Activated naive CD8-positive, alpha-beta T cell (primary cell): Measurements from ENCODE around the gene CARD19.
"Not testable (repeated sequence)": the region's sequence is repeated elsewhere in the genome, so short reads cannot be mapped to it uniquely, and the experiment has no call there.

Experiments
- H3K27ac Mint-ChIP-seq: one replicate; pipeline ENCODE4 v1.8.0; 2021; ENCODE audit warnings: mixed read lengths
- H3K27me3 Mint-ChIP-seq: one replicate; pipeline ENCODE4 v1.8.0; 2021; ENCODE audit warnings: mixed read lengths
- H3K36me3 Mint-ChIP-seq: one replicate; pipeline ENCODE4 v1.8.0; 2021; ENCODE audit warnings: mixed read lengths
- H3K4me1 Mint-ChIP-seq: one replicate; pipeline ENCODE4 v1.8.0; 2021; ENCODE audit warnings: low read depth, mixed read lengths
- H3K4me3 Mint-ChIP-seq: one replicate; pipeline ENCODE4 v1.8.0; 2021; ENCODE audit warnings: mild to moderate bottlenecking, mixed read lengths
- H3K9me3 Mint-ChIP-seq: one replicate; pipeline ENCODE4 v1.8.0; 2021; ENCODE audit warnings: low read depth, mixed read lengths

The CARD19 gene

DNA sequence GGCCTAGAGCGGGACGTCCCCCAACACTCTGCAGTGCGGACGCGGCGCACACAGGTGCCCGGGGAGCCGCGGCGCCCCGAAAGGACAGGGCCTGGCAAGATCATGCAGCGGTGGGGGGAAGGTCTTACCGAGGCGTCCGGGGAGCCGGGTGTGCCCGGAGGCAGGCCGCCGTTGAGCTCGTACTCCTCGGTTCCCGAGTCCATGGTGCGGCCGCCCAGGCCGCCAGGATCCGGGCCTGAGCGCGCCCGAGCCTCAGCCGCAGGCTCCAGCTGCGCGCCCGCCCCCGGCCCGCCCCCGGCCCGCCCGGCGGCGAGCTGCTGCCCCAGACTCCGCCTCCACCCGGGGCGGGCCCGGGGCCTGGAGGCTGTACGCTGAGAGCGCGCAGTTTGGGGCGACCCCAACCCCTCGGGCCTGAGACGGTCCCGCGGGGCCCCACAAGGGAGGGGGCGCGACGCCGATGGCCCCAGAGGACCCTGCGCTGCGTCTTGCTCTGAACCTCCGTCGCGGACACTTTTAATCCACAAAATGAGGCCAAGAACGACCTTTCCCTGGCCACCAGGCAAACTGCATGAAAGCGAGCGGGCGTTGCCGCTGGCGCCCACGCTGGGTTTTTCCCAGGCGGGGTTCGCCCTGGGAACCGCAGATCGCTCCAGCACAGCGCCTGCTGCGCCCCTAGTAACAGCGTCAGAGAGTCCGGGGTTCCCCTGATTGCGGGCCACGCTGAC lies 38.2 kb downstream of the CARD19 start, which contains the start of gene NINJ1:
TSS of gene NINJ1 (minus strand) at position 237 of the 725 bp plus-strand sequence. CDS start at position 203, 34 bp downstream.
- peaks cover 56% of the 10 kb centered on the region for H3K4me1 Mint-ChIP-seq

GRCh38 chr9:93134740-93135444 lies 38.9 kb downstream of the CARD19 start:
- Mint-ChIP-seq H3K27ac (peak overlapping the region; percentile 91), H3K9me3 (no peaks in the 10 kb centered on the region), H3K4me3 (peak overlapping the region; percentile 88), H3K36me3 (no peaks in the 10 kb centered on the region), H3K27me3 (no peaks in the 10 kb centered on the region), H3K4me1 (peaks cover 56% of the 10 kb centered on the region)

More for the DNA sequence above, 38.2 kb downstream of the CARD19 start, which contains the start of gene NINJ1:
- H3K9me3 Mint-ChIP-seq, result no peaks in the 10 kb centered on the region
- H3K27ac Mint-ChIP-seq, result peak within 1 kb of the TSS; percentile 92
- H3K27me3 Mint-ChIP-seq, result no peaks in the 10 kb centered on the region
- H3K4me3 Mint-ChIP-seq, result peak within 1 kb of the TSS; percentile 92
- no peaks in the 10 kb centered on the region for H3K36me3 Mint-ChIP-seq

DNA sequence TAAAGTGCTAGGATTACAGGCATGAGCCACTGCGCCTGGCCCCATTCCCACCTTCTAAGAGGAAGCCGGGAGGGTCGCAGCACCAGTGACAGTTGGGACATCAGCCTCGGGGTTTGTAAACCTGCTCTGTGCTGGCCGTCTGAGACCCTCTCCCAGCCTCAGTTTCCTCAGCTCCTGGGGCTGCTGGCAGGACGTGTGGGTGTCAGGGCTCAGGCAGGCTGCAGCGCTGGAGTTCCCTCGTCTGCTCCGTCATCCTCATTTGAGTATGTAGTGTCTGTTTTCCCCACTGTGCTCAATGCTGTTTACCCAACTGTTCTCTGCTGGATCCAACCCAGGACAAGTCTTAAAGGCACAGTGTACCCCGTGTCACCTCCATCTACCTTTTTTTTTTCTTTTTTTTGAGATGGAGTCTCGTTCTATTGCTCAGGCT lies 40.0 kb downstream of the CARD19 start:
- Mint-ChIP-seq H3K9me3 (no peaks in the 10 kb centered on the region), H3K4me1 (peaks cover 58% of the 10 kb centered on the region), H3K36me3 (no peaks in the 10 kb centered on the region), H3K4me3 (no peak overlapping the region), H3K27ac (no peak overlapping the region), H3K27me3 (no peaks in the 10 kb centered on the region)

- H3K27me3 Mint-ChIP-seq, result no peaks in the 10 kb centered on the region
- no peak overlapping the region for H3K27ac Mint-ChIP-seq
- H3K4me1 Mint-ChIP-seq, result peaks cover 51% of the 10 kb centered on the region
- H3K9me3 Mint-ChIP-seq, result no peaks in the 10 kb centered on the region
- no peaks in the 10 kb centered on the region for H3K36me3 Mint-ChIP-seq
- no peak overlapping the region for H3K4me3 Mint-ChIP-seq
Observed at GRCh38 chr9:93137362-93137761, 41.3 kb downstream of the CARD19 start.

DNA sequence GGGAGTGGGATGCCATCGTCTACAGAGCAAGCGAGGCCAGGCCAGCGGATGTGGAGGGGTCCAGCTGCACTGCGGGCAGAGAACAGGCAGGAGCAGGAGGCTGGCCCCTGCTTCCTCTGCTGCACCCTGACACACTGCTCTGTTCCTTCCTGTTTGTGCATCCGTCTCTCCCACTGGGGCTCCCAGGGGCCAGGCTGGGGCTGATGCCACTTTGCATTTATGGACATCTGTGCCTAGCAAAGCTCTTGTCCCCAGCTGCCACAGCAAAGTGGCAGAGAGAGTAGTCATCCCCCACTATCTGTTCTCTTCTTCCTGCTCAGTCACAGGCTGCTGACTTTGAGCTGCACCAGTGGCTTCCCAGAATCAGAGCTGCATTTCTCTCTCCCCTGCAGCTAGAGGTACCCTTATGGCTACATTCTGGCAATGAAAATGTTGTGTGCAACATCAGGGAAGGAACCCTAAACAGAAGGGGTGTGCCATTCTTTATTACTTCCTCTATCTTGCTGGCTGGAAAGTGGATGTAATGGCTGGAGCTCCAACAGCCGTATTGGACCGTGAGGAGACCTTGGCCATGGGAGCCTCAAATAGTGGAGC lies 42.3 kb downstream of the CARD19 start:
- Mint-ChIP-seq H3K4me3 (no peak overlapping the region), H3K36me3 (no peaks in the 10 kb centered on the region), H3K27me3 (no peaks in the 10 kb centered on the region), H3K4me1 (peaks cover 46% of the 10 kb centered on the region), H3K27ac (peak overlapping the region; percentile 38), H3K9me3 (no peaks in the 10 kb centered on the region)

DNA sequence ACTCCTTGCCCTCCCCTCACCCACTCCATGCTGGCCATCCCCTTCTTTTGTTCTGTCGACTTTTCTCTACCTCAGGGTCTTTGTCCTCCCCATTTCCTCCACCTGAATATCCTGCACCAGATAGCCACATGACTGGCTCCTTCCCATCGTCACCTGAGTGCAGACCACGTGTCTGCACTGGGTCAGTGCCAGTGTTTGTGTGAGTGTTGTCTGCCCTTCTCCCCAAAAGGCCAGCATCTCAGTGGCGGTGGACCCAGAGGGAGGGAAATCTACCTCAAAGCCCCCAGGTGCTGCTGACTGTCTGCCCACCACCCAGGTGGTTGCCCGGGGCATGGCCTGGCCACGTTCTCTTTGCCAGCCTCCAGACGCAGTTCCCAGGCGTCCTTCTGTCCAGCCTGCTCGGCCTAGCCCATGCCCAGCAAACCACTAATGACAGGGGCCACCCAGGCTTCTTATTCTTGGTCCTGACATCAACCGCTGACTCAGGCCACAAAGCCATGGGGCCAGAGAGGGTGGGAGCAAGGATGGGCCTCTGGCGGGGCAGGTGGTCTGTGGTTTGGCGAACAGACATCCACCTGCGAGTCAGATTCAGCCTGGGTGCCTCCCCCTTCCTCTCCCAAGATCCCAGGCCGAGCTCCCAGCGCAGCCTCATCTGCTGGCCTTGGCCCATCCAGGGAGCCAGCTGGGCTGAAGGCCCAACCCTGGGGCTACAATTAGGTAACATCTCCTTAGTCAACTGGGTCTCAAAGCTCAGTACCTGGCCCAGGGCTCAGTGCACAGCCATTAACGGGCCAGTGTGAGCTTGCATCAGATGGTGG lies 43.6 kb downstream of the CARD19 start:
- H3K9me3 Mint-ChIP-seq, result no peaks in the 10 kb centered on the region
- H3K27ac Mint-ChIP-seq, result no peak overlapping the region
- no peaks in the 10 kb centered on the region for H3K36me3 Mint-ChIP-seq
- no peak overlapping the region for H3K4me3 Mint-ChIP-seq
- H3K27me3 Mint-ChIP-seq, result no peaks in the 10 kb centered on the region
- H3K4me1 Mint-ChIP-seq, result peaks cover 57% of the 10 kb centered on the region

GRCh38 chr9:93141771-93142483 lies 45.9 kb downstream of the CARD19 start:
- H3K27ac Mint-ChIP-seq, result no peak overlapping the region
- H3K36me3 Mint-ChIP-seq, result peaks cover 7% of the 10 kb centered on the region
- no peak overlapping the region for H3K4me3 Mint-ChIP-seq
- peaks cover 59% of the 10 kb centered on the region for H3K4me1 Mint-ChIP-seq
- no peaks in the 10 kb centered on the region for H3K27me3 Mint-ChIP-seq
- H3K9me3 Mint-ChIP-seq, result peaks cover 9% of the 10 kb centered on the region

DNA sequence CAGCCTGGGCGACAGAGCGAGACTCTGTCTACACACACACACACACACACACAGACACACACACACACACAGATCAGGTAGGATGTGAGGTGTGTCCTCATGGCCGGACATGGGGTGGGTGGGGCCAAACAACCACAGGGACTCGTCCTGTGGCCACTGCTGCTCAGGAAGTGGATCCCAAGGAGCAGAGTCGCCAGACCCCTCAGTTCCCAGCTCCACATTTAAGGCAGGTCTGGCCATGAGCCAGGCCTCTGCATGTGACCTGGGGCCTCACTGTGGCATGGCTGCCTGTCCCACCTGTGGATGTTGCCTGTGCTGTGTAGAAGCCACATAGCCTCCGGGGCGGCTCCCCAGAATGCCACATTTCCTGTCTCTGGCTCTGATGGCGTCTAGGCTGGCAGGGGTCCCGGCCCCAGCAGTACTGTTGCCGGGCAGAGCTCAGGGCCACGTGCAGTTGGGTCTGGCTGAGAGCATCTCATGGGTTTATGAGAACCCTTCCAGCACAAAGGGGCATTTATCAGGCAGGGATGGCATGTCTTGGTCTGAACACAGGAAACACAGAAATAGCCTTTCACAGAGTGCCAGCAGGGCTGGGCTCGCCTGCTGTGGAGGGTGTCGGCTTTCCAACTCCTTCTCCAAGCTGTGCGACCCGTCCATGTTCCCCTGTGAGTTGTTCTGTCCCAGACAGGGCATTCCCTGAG lies 48.0 kb downstream of the CARD19 start:
- Mint-ChIP-seq H3K4me3 (peak overlapping the region; percentile 52), H3K27me3 (no peaks in the 10 kb centered on the region), H3K9me3 (peaks cover 10% of the 10 kb centered on the region), H3K4me1 (peaks cover 63% of the 10 kb centered on the region), H3K27ac (peak overlapping the region; percentile 88), H3K36me3 (peaks cover 10% of the 10 kb centered on the region)

GRCh38 chr9:93146696-93147095 lies 50.7 kb downstream of the CARD19 start:
- not testable (repeated sequence) for H3K27me3 Mint-ChIP-seq
- peaks cover 10% of the 10 kb centered on the region for H3K36me3 Mint-ChIP-seq
- peak overlapping the region; percentile 56 for H3K4me3 Mint-ChIP-seq
- H3K27ac Mint-ChIP-seq, result peak overlapping the region; percentile 90
- H3K4me1 Mint-ChIP-seq, result peaks cover 62% of the 10 kb centered on the region
- H3K9me3 Mint-ChIP-seq, result peaks cover 10% of the 10 kb centered on the region

- Mint-ChIP-seq H3K27ac (peak overlapping the region; percentile 28), H3K4me3 (no peak overlapping the region), H3K4me1 (peaks cover 57% of the 10 kb centered on the region)
Observed at GRCh38 chr9:93147632-93148031, 51.6 kb downstream of the CARD19 start.

GRCh38 chr9:93148721-93149120 lies 52.7 kb downstream of the CARD19 start:
- H3K4me1 Mint-ChIP-seq, result peaks cover 50% of the 10 kb centered on the region
- peak overlapping the region; percentile 87 for H3K27ac Mint-ChIP-seq
- no peaks in the 10 kb centered on the region for H3K27me3 Mint-ChIP-seq
- no peak overlapping the region for H3K4me3 Mint-ChIP-seq
- H3K36me3 Mint-ChIP-seq, result peaks cover 10% of the 10 kb centered on the region
- peaks cover 10% of the 10 kb centered on the region for H3K9me3 Mint-ChIP-seq

More at GRCh38 chr9:93147632-93148031, 51.6 kb downstream of the CARD19 start:
- H3K27me3 Mint-ChIP-seq, result no peaks in the 10 kb centered on the region
- peaks cover 10% of the 10 kb centered on the region for H3K9me3 Mint-ChIP-seq
- peaks cover 10% of the 10 kb centered on the region for H3K36me3 Mint-ChIP-seq

- Mint-ChIP-seq H3K9me3 (peaks cover 10% of the 10 kb centered on the region), H3K27me3 (no peaks in the 10 kb centered on the region), H3K36me3 (peaks cover 10% of the 10 kb centered on the region), H3K27ac (peak overlapping the region; percentile 87), H3K4me1 (peaks cover 46% of the 10 kb centered on the region), H3K4me3 (no peak overlapping the region)
Observed at GRCh38 chr9:93149361-93149760, 53.3 kb downstream of the CARD19 start.

GRCh38 chr9:93151097-93151784 lies 55.2 kb downstream of the CARD19 start:
- H3K4me3 Mint-ChIP-seq, result no peak overlapping the region
- H3K4me1 Mint-ChIP-seq, result peaks cover 36% of the 10 kb centered on the region
- peaks cover 9% of the 10 kb centered on the region for H3K36me3 Mint-ChIP-seq
- H3K9me3 Mint-ChIP-seq, result peaks cover 6% of the 10 kb centered on the region
- no peaks in the 10 kb centered on the region for H3K27me3 Mint-ChIP-seq
- H3K27ac Mint-ChIP-seq, result no peak overlapping the region
